ENCODE results near the gene SLC7A5. TPM values are rescaled to one million over a fixed set of nuclear protein-coding genes. Genes with fewer than 3 reads are reported as not detected.

SLC7A5 gene
- total RNA-seq, 2 experiments from 2014 or later: 343 to 346 TPM

DNA sequence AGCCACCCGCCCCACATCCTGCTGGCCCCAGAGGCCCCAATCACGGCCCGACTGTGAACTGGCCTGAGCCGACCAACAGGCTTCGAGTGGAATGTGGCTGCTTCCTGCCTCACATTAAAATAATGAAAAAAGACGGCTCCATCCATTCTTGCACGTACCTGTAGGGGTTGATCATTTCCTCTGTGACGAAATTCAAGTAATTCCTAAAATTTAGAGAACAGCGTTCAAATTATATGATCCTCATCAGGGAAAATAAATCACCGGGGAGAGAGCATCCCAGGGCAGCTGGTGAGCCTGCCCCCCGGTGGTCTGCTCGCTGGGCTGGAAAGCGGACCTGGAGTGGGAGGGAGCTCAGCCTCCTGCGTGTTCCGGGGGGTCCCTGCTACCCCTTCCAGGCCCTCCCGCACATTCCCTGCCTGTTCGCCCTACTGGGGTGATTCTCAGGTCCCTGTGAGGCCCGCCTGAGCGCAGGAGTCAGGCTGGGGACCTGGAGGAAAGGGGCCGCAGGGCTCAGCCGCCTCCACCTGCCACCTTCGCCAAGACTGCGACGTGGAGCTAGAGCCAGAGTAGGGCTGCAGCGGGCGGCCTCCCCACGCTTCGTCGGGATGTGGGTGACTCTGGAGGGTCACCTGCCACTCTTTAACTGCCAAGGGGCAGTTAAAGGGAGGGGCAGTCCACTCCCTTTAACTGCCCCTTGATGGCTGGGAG, 28.9 kb downstream of the SLC7A5 start:
- no peaks in the 10 kb centered on the region for H3K27me3 Mint-ChIP-seq (ENCODE audit: low read depth)
- no peak overlapping the region for H3K27ac Mint-ChIP-seq
- peaks cover 11% of the 10 kb centered on the region for H3K4me1 Mint-ChIP-seq (ENCODE audit: low read depth)
- CTCF ChIA-PET: interaction anchor here (1.3 to 4.2 kb wide), 3 partner anchors 9 to 62 kb away, joined by 3 to 24 read pairs (median 4); no protein-coding TSS in a partner anchor
- H3K36me3 Mint-ChIP-seq (ENCODE audit: low read depth): peaks cover 53% of the 10 kb centered on the region
- no peak for DNase-seq
- H3K9me3 Mint-ChIP-seq: no peaks in the 10 kb centered on the region
- intact Hi-C loops (cut with micrococcal nuclease): no loop called here
- no peak overlapping the region for H3K4me3 Mint-ChIP-seq

DNA sequence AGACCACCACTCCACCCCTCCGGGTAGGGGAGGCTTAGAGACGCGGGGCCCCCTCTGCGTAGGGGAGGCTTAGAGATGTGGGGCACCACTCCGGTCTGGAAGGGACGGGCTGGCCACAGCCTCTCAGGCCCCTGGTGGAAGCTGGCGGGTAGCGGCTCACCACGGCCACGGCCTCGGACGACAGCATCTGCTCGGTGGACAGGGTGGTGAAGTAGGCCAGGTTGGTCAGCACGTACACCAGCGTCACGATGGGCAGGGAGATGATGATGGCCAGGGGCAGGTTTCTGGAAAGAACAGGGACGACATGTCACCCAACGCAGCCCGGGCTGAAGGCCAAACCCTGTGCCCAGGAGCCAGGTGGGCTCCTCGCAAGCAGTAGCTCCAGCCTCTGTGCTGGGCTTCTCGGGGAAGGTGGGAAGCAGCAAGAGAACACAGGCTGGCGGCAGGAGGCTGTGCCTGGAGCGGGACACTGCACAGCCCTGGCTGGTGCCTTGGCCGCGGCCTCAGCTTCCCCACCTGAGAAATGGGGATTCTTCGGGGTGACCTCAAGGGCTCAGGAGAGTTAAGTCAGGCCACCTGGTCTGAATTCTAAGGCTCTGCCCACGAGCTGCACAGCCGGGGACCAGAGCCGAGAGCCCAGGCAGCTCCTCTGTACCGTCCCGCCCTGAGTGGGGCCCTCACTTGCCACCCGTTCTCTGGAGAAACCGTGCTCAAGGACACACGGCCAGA, 29.6 kb downstream of the SLC7A5 start:
- intact Hi-C loops (cut with micrococcal nuclease): no loop called here
- no peak overlapping the region for H3K4me3 Mint-ChIP-seq
- CTCF ChIA-PET: interaction anchor here (0.8 to 4.2 kb wide), 4 partner anchors 10 to 61 kb away, joined by 3 to 24 read pairs (median 4); no protein-coding TSS in a partner anchor
- H3K27ac Mint-ChIP-seq: no peak overlapping the region
- H3K36me3 Mint-ChIP-seq (ENCODE audit: low read depth): peaks cover 51% of the 10 kb centered on the region
- no peaks in the 10 kb centered on the region for H3K9me3 Mint-ChIP-seq
- H3K4me1 Mint-ChIP-seq (ENCODE audit: low read depth): peaks cover 8% of the 10 kb centered on the region
- no peaks in the 10 kb centered on the region for H3K27me3 Mint-ChIP-seq (ENCODE audit: low read depth)
- DNase-seq: no peak

DNA sequence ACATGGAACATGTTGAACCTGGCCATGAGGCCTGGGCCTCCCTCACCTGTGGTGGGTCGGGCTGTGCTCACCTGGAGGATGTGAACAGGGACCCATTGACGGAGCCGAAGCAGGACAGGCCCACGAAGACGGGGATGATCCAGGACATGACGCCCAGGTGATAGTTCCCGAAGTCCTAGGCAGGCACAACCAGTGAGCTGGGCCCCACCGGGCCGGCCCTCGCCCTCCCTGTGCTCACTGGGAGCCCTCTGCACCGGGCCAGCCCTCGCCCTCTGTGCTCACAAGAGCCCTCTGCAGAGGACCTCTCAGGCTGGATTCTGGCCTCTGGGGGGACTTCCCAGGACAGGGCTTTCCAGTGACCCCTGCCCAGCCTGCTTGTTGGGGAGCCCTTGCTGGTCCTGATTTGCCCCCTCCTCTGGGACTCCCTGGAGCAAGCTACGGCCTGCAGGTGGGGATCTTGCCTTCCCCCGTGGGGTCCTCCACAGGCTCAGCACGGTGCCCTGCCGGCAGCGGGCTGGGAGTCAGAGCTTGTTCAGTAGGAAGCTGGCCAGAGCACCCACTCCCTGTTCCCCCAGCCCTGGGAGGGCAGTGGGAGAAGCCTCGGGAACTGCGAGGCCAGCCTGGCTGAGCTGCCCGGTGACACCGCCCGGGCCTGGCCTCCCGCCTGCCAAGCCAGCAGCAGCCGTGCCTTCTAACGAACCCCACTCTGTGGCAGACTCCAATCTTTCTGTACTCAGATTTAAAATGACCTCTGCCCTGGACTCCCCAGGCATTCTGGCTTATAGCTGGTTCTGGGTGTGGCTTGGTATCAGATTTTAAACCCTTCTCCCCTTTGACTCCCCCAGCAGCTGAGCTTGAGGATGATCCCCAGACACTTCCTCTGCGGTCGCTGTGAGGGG, 30.4 kb downstream of the SLC7A5 start:
- intact Hi-C loops (cut with micrococcal nuclease): no loop called here
- Mint-ChIP-seq H3K36me3 (ENCODE audit: low read depth) (peaks cover 51% of the 10 kb centered on the region), H3K27ac (no peak overlapping the region), H3K4me1 (ENCODE audit: low read depth) (peaks cover 6% of the 10 kb centered on the region), H3K4me3 (no peak overlapping the region), H3K9me3 (no peaks in the 10 kb centered on the region), H3K27me3 (ENCODE audit: low read depth) (no peaks in the 10 kb centered on the region)
- CTCF ChIA-PET: interaction anchor here (0.6 to 4.2 kb wide), 5 partner anchors 11 to 109 kb away, joined by 3 to 24 read pairs (median 3); no protein-coding TSS in a partner anchor
- DNase-seq: no peak

DNA sequence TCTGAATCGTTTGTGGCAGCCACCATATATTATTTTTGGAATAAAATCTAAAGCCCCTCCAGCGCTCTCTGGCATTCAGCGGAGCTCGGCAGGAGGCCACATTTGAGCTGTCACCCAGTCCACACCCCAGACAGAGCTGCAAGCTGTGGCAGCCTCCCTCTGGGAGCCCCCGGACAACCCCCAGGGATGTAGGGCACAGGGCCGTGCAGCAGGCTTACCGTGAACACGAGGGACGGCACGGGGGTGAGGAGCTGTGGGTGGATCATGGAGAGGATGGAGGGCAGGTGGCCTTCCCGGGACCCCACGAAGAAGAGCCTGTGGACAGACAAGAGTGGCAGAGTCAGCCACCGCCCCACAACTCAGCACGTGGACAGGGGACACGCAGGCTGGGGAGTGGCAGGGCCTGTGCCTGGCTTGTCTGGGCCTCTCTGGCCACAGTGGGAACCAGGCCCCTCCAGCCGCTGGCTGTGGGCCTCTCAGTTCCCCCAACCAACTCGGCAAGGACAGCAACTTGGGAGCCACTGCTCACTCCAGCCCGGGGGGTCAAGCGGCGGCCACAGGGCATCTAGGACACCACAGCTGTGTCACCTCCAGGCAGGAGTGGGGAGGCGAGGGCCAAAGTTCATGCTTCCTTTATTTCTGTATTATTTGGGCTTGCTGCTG, 31.5 kb downstream of the SLC7A5 start:
- peaks cover 49% of the 10 kb centered on the region for H3K36me3 Mint-ChIP-seq (ENCODE audit: low read depth)
- H3K27me3 Mint-ChIP-seq (ENCODE audit: low read depth): no peaks in the 10 kb centered on the region
- no peaks in the 10 kb centered on the region for H3K9me3 Mint-ChIP-seq
- peaks cover under 1% of the 10 kb centered on the region for H3K4me1 Mint-ChIP-seq (ENCODE audit: low read depth)
- no peak overlapping the region for H3K27ac Mint-ChIP-seq
- intact Hi-C loops (cut with micrococcal nuclease): no loop called here
- no peak overlapping the region for H3K4me3 Mint-ChIP-seq
- CTCF ChIA-PET: interaction anchor here (4.2 kb wide), 1 partner anchor 12 kb away, joined by 24 read pairs; no protein-coding TSS in a partner anchor
- no peak for DNase-seq

DNA sequence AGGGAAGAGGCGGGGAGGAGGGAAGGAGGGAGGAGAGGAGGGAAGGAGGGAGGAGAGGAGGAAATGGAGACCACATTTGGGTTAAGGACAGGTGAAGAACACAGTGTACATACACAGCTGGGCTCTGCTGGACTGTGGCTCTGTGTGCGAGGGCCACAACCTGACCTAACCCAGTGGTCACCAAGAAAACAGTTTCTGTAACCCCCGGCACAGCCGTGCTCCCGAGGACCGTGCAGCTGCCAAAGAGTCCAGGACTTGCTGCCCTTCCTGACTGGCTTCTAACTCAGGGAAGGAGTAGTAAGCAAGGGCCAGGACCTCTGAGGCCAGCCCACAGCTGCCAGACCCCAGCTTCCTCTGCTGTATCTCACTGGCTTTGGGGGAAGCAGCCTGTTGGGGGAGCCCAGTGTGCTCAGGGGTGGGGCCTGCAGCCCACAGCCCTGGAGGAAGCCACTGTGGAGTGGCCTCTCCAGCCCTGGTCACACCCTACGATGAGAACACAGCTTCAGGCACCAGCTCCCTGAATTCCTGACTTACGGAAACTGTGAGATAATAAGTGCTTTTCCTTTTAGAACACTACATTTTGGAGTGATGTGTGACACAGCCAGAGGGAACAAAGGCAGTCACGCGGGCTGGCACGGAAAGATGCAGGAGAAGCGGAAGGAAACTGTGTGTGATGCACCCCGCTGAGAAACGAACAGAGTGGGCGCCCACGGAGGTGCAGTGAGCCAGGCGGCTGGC, 32.3 kb downstream of the SLC7A5 start:
- no peaks in the 10 kb centered on the region for H3K9me3 Mint-ChIP-seq
- DNase-seq: no peak
- intact Hi-C loops (cut with micrococcal nuclease): no loop called here
- H3K27me3 Mint-ChIP-seq (ENCODE audit: low read depth): no peaks in the 10 kb centered on the region
- no peaks in the 10 kb centered on the region for H3K4me1 Mint-ChIP-seq (ENCODE audit: low read depth)
- CTCF ChIA-PET: interaction anchor here (4.2 kb wide), 1 partner anchor 12 kb away, joined by 24 read pairs; no protein-coding TSS in a partner anchor
- peak overlapping the region; percentile 53 for H3K27ac Mint-ChIP-seq
- peaks cover 47% of the 10 kb centered on the region for H3K36me3 Mint-ChIP-seq (ENCODE audit: low read depth)
- H3K4me3 Mint-ChIP-seq: no peak overlapping the region

DNA sequence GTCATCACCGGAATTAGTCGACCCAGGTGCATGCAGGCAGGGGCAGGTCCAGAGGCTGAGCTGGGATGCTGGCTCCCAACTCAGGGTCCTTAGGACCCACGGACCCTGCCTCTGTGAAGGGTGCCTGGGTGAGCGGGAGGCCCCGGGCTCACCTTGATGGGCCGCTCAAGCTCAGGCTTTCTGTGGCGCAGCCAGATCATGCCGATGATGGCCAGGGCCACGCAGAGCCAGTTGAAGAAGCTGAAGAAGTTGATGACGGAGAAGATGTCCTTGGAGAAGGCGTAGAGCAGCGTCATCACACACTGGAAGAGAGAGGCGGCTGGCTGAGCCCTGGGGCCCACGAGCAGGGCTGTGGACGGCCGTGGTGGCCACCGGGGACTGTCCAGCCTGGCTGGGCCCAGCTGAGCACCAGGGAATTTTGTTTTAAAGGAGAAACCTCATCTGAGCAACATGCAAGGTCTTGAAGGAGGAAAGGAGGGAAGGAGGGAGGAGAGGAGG, 32.9 kb downstream of the SLC7A5 start:
- intact Hi-C loops (cut with micrococcal nuclease): no loop called here
- no peak for DNase-seq
- no peaks in the 10 kb centered on the region for H3K9me3 Mint-ChIP-seq
- H3K27ac Mint-ChIP-seq: no peak overlapping the region
- no peak overlapping the region for H3K4me3 Mint-ChIP-seq
- no peaks in the 10 kb centered on the region for H3K4me1 Mint-ChIP-seq (ENCODE audit: low read depth)
- H3K36me3 Mint-ChIP-seq (ENCODE audit: low read depth): peaks cover 46% of the 10 kb centered on the region
- H3K27me3 Mint-ChIP-seq (ENCODE audit: low read depth): no peaks in the 10 kb centered on the region
- CTCF ChIA-PET: interaction anchor here (4.2 kb wide), 1 partner anchor 13 kb away, joined by 24 read pairs; no protein-coding TSS in a partner anchor

DNA sequence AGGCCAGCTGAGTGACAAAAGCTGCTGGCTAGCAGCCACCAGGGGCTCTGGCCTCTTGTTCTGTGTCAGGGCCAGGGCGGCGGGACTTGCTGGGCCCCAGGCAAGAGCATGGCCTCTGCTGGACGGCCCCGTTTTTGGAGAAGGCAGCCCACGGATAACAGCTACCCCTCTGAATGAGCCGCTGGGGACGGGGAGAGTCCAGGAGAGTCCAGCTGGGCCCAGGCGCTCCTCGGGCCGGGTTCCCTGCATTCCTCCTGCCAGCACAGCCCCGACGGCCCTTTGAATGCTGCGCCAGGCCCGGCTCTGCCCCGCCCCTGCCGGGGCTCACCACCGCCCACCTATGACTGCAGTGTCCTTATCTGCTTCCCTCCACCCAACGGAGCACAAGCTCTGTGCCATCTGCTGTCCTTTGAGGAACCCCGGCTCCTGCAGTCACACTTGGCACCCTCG, 33.4 kb downstream of the SLC7A5 start:
- CTCF ChIA-PET: no interaction called here
- peaks cover 48% of the 10 kb centered on the region for H3K36me3 Mint-ChIP-seq (ENCODE audit: low read depth)
- no peak overlapping the region for H3K27ac Mint-ChIP-seq
- no peaks in the 10 kb centered on the region for H3K27me3 Mint-ChIP-seq (ENCODE audit: low read depth)
- no peak overlapping the region for H3K4me3 Mint-ChIP-seq
- intact Hi-C loops (cut with micrococcal nuclease): no loop called here
- no peak for DNase-seq
- H3K9me3 Mint-ChIP-seq: no peaks in the 10 kb centered on the region
- H3K4me1 Mint-ChIP-seq (ENCODE audit: low read depth): no peaks in the 10 kb centered on the region

DNA sequence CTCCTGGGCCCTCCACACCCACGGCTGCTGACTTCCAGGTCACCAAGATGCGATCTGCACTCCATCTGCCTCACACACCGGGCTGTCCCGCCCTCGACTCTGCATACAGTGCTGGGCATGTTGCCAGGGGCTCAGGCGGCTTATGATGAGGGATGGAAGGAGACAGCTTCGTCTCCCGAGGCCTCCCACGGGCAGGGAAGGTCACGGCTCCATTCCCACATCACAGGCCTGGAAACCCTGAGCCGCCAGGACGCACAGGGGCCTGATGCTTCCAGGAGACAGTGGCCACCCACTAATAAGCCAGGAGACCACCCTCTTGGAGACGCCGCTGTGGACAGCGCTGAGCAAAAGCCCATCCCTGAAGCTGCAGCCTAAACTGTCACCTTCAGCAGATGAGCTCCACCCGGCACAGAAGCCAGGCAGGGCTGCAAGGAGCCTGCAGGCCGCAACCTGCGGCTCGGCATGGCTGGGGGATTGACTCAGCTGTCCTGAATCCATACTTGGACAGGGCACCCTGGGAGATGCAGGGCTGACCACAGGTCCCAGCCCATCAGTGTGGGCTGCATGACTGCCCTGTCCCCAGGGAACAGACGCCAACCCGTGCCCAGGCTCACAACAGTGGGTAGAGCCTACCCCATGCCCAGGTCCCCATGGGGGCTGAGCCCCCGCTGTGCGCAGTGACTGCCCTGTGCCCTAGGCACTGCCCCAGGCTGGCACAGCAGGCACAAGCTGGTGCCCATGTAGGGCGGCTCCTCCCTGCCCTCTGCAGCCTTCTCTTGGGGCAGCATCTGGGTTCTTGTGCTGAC, 34.4 kb downstream of the SLC7A5 start:
- CTCF ChIA-PET: no interaction called here
- intact Hi-C loops (cut with micrococcal nuclease): no loop called here
- Mint-ChIP-seq H3K36me3 (ENCODE audit: low read depth) (peaks cover 59% of the 10 kb centered on the region), H3K27ac (no peak overlapping the region), H3K27me3 (ENCODE audit: low read depth) (no peaks in the 10 kb centered on the region), H3K4me1 (ENCODE audit: low read depth) (no peaks in the 10 kb centered on the region), H3K9me3 (no peaks in the 10 kb centered on the region), H3K4me3 (no peak overlapping the region)
- DNase-seq: no peak

DNA sequence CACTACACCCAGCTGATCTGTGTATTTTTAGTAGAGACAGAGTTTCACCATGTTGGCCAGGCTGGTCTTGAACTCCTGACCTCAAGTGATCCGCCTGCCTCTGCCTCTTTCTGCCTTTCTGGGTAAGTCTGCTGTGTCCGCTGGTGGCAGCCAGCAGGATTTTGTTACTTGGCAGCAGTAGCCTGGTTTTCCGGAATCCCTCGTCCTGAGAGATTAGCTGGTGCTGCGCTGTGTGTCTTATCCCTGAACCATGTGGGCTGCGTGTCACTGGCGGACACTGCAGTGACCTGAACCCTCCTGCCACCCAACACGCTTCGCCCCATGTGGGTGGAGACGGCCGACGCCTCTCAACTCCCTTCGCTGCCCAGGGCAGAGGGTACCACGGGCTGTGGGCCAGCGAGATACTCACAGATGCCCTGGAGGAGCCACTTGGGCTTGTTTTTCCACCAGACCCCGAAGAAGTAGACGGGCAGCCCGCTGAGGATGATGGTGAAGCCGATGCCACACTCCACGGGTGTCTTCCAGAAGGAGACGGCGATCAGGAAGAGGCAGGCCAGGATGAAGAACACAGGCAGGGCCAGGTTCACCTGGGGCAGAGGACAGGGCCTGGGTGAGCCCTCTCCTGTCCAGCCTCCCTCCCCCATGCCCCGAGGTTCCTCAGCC, 35.2 kb downstream of the SLC7A5 start:
- H3K36me3 Mint-ChIP-seq (ENCODE audit: low read depth): peaks cover 56% of the 10 kb centered on the region
- peak overlapping the region; percentile 59 for H3K27ac Mint-ChIP-seq

DNA sequence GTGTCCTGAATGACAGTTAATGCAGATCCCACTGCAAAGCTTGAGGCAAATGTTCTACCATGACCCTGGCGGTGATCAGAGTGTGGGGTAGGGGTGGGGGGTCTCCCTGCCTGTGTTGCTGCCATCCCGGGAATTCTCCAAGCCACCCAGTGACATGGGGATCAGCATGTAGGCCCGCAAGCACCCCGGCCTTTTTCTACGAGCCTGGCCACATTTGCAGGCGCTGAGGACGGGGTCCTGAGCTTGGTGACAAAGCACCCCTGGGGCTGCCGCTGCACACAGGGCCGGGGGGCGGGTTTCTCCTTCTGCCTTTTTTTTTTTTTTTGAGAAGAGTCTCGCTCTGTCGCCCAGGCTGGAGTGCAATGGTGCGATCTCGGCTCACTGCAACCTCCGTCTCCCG, 35.8 kb downstream of the SLC7A5 start:
- Mint-ChIP-seq H3K9me3 (no peaks in the 10 kb centered on the region), H3K27ac (no peak overlapping the region), H3K27me3 (ENCODE audit: low read depth) (no peaks in the 10 kb centered on the region), H3K36me3 (ENCODE audit: low read depth) (peaks cover 55% of the 10 kb centered on the region), H3K4me1 (ENCODE audit: low read depth) (no peaks in the 10 kb centered on the region), H3K4me3 (no peak overlapping the region)
- intact Hi-C loops (cut with micrococcal nuclease): no loop called here
- CTCF ChIA-PET: interaction anchor here (1.6 kb wide), 1 partner anchor 38 kb away, joined by 5 read pairs; no protein-coding TSS in a partner anchor
- DNase-seq: no peak

More for the DNA sequence above, 35.2 kb downstream of the SLC7A5 start:
- no peak for DNase-seq
- Mint-ChIP-seq H3K27me3 (ENCODE audit: low read depth) (no peaks in the 10 kb centered on the region), H3K4me3 (peak overlapping the region; percentile 21), H3K9me3 (no peaks in the 10 kb centered on the region), H3K4me1 (ENCODE audit: low read depth) (no peaks in the 10 kb centered on the region)
- CTCF ChIA-PET: no interaction called here
- intact Hi-C loops (cut with micrococcal nuclease): no loop called here
